ENCODE measurements around the gene DGKB. TPM values are rescaled to one million over a fixed set of nuclear protein-coding genes. Genes with fewer than 3 reads are reported as not detected.

The DGKB gene
- total and polyA plus RNA-seq, 7 donors = 0.39 to 22.4 (median 11.3) TPM; not detected in 2

GRCh38 chr7:14766747-14767146, 135.8 kb downstream of the DGKB start:
- no peak for DNase-seq
- H3K4me1 ChIP-seq = peaks cover 0 to 41% (median 19%) of the 10 kb centered on the region in 4 donors
- no peak overlapping the region for H3K27ac ChIP-seq
- H3K4me3 ChIP-seq = no peak overlapping the region
- intact Hi-C loops (cut with DNase I) = no loop called here
- H3K36me3 ChIP-seq = no peaks in the 10 kb centered on the region
- no peaks in the 10 kb centered on the region for H3K27me3 ChIP-seq
- H3K9me3 ChIP-seq = no peaks in the 10 kb centered on the region
- TF ChIP-seq CTCF (IDR thresholded peaks at IDR 0.05) (no peak), POLR2A (IDR thresholded peaks at IDR 0.05) (no peak), EP300 (IDR thresholded peaks at IDR 0.05) (no peak), POLR2AphosphoS5 (IDR thresholded peaks at IDR 0.05) (no peak)

- H3K27me3 ChIP-seq = no peaks in the 10 kb centered on the region
- 72 to 86% methylated on average over 2 of the region's 2 CpGs for WGBS, 2 donors
- no peak for DNase-seq
- intact Hi-C loops (cut with DNase I) = no loop called here
- TF ChIP-seq POLR2AphosphoS5 (IDR thresholded peaks at IDR 0.05) (no peak), CTCF (IDR thresholded peaks at IDR 0.05) (no peak), POLR2A (IDR thresholded peaks at IDR 0.05) (no peak), EP300 (IDR thresholded peaks at IDR 0.05) (no peak)
- H3K9me3 ChIP-seq = no peaks in the 10 kb centered on the region
- H3K27ac ChIP-seq = no peak overlapping the region
- H3K4me3 ChIP-seq = no peak overlapping the region
- H3K4me1 ChIP-seq = peaks cover 0 to 51% (median 28%) of the 10 kb centered on the region in 4 donors
- no peaks in the 10 kb centered on the region for H3K36me3 ChIP-seq
Measured at GRCh38 chr7:14765731-14766130, 136.8 kb downstream of the DGKB start.

GRCh38 chr7:14762561-14762960, 140.0 kb downstream of the DGKB start:
- no peak for DNase-seq
- Histone ChIP-seq H3K27ac (peak overlapping the region; percentile 60 to 78 (median 76)), H3K36me3 (no peaks in the 10 kb centered on the region), H3K27me3 (no peaks in the 10 kb centered on the region), H3K9me3 (no peaks in the 10 kb centered on the region), H3K4me3 (no peak overlapping the region), H3K4me1 (peaks cover 0 to 43% (median 28%) of the 10 kb centered on the region in 4 donors)
- intact Hi-C loops (cut with DNase I) = no loop called here
- 60 to 81% methylated on average over 1 of the region's 1 CpG for WGBS, 2 donors
- TF ChIP-seq POLR2AphosphoS5 (IDR thresholded peaks at IDR 0.05) (no peak), POLR2A (IDR thresholded peaks at IDR 0.05) (no peak), EP300 (IDR thresholded peaks at IDR 0.05) (no peak), CTCF (IDR thresholded peaks at IDR 0.05) (no peak)

- intact Hi-C loops (cut with DNase I) = no loop called here
- Histone ChIP-seq H3K27me3 (no peaks in the 10 kb centered on the region), H3K27ac (peak overlapping the region; percentile 60 to 78 (median 76)), H3K9me3 (no peaks in the 10 kb centered on the region), H3K4me1 (peaks cover 0 to 43% (median 28%) of the 10 kb centered on the region in 4 donors), H3K4me3 (no peak overlapping the region), H3K36me3 (no peaks in the 10 kb centered on the region)
- TF ChIP-seq POLR2AphosphoS5 (IDR thresholded peaks at IDR 0.05) (peak; percentile 30 to 81 (median 76)), EP300 (IDR thresholded peaks at IDR 0.05) (peak in 2 of 4 donors; percentile 21 to 53), POLR2A (IDR thresholded peaks at IDR 0.05) (no peak), CTCF (IDR thresholded peaks at IDR 0.05) (no peak)
- DNase-seq = peak; percentile 92
- WGBS, 2 donors = 51 to 60% methylated on average over 4 of the region's 4 CpGs
Measured at GRCh38 chr7:14761510-14762296, 140.8 kb downstream of the DGKB start.

Data from sigmoid colon (tissue), 7 donors.